ENCODE measurements around the gene RGMA.

Gene RGMA

DNA sequence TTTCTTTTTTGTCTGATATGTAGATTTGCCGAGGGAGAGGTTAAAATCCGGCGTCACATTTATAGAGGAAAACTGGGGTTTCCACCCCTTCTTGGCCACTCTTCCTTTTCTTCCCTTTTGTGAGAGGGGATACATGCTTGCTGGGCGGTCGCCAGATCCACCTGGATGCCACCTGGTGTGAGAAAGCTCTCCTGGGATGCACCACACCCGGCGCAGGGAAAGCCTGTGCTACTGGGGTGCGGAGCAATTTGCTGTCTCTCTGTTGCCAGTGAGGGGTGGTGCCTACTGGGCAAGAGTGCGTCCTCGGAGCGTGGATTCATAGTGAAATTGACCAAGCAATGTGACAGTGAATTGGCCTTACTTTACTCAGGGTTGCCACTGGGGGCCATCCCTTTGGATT, 2.5 kb upstream of the RGMA start:
- no peak for DNase-seq

DNA sequence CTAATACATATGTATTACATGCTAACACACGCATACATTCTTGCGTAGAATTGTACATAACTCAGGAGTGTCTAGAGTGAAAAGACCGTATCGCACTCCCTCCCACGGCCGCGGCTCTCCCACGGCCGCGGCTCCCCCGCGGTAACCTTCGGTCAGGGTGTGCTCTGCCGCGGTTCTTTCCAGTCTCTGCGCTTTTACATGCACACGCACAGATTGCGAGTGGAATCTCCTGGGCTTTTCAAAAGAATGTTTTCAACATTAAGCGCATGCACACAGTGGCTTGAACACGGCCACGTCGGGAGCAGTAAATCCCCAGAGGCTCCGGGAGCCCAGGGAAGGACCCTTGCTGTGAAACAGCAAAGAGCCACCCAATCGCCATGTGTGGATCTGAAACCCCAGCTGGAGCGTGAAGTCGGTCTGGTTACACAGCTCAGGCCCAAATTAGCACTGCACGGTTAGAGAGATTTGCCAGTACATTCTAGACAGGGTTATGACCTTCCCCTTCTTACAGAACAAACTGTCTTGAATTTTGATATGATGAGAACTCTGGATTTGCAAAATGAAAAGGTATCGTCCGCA, 805 bp upstream of the RGMA start:
- no peak for DNase-seq

DNA sequence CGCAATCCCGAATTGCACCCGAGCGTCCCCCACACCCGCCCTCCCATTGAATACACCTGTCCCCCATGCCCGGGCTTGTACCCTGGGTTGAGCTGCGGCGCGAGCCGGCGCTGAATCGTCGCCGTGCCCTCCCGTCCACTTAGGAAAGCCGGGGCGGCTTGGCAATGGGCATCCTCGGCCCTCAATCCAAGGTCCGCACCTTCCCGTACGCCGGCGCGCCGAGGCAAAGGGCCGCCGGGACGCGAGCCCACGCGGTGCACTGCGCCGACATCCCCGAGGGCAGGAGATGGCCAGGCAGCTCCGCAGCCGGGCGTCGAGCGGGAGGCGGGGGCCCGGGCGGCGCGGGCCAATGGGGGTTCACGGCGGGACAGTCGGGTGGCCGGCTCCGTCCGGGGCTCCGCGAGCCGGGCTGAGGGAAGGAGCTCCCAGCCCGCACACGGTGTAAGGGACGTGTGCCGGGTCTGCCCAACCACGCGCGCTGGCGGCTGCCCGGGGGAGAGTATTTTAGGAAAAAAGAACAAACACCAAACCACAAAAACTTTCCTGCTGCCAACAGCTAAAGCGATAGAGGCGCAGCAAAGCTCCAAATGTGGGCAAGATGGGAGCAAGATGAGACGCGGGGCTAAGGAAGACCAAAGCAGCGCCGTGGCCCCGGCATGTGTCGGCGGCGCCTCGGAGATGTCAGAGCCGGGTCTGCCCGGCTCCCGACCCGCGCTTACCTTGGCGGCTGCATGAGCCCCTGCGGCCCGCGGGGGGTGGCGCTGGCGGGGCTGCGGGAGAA, 621 bp downstream of the RGMA start:
- no peak for DNase-seq

DNA sequence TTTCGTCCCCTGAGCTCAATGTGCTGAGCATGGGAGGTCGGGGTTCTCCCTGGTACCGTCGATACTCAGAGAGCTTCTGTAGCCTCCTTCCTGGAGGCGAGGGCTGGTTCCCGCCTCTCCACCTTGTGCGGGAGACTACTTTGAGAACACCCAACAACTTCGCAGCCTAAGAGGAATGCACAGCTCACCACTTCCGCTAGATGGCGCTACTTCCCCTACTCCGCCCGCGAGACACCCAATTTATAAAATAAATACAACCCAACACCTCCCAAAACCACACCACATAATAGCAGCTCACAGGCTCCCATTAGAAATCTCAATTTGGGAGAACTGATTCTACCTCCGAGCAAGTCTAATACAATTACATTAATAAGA, 1.2 kb downstream of the RGMA start:
- peak; percentile 74 for DNase-seq

DNA sequence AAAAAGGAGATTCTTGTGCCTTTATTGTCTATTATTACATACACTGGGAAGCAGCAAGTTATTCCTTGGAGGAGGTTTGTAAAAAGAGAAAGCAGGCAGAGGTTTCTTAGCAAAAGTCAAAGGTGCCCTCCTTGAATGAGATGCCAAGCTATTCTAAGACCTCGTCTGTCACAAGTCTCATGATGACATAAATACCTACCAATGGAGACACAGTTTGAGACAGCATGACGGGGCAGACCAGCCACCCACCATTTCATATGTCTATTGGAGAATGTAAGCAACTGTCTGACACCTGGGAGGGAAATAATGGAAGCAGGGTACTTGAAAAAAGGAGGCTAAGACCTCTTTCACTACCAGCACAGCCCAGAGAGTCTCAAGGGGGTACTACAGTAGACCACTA, 2.2 kb downstream of the RGMA start:
- DNase-seq: no peak

DNA sequence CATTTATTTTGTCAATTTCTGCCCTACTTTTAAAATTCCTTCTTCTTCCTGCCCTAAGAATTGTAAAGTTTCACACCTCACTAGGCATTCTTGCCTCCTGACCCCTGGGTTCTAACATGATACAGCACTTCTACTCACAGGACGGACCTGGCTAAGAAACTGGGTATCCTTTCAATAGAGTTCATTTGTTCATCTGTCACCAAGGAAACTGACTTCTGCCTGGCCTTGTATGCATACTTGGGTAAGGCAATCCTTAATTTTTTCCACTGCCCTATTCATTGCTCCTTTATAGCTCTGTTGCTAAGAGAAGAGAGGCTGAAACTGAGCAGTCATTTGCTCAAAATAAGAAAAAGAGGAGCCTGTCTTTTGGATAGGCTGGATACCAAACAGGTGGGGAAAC, 3.3 kb downstream of the RGMA start:
- DNase-seq: no peak

DNA sequence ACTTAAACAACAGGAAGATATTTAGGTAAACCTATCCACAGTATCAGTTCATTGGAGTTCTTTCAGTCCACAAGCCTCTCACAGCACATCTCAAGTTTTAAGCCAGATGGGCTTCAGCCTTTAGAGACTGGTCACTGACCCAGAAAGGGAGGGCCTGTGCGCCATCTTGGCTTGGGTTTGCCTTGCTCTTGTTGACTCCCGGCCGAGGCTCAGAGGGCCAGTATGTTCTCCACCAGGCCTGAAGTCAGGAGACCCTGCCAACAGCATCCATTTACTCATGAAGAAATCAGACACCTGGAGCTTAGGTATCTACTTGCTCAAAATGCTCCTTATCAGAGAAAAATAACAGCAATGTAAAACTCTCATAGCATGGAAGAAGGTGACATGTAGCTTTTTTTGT, 6.2 kb downstream of the RGMA start:
- no peak for DNase-seq

DNA sequence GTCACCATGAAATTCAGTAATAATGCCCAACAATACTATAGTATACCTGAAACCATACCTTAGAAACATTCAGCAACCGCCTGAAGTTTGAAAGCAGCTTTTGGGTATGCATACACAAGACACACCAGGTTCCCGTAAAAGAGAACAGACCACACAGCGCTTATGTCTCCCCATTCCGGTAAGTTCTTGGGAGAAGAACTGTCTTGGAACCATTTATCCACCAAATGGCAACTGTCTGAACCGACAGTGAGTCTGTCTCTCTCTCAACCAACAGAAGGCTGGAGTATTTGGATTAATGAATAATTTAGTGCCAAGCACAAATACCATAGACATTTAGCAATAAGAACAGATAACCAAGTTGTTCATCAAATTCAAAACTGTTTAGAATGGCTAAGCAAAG, 7.6 kb downstream of the RGMA start:
- no peak for DNase-seq

DNA sequence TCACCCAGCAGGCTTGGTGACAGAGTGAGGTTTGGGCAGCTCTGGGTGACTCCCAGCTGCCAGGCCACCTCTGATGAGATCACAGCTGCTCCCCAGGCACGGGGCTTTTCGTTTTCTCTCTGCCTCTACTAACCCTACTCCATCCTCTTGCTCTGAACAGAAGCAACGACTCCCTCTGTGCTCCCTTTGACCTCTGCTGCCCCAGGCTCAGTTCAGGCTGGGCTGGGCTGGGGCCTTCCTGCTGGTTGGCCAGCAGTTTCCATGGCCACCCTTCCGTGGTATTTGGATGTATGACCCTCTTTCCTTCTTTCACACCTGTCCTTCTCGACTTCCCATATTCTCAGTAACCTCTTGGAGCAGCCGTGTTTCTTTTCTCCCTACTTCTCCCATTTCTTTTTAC, 8.6 kb downstream of the RGMA start:
- DNase-seq: no peak

DNA sequence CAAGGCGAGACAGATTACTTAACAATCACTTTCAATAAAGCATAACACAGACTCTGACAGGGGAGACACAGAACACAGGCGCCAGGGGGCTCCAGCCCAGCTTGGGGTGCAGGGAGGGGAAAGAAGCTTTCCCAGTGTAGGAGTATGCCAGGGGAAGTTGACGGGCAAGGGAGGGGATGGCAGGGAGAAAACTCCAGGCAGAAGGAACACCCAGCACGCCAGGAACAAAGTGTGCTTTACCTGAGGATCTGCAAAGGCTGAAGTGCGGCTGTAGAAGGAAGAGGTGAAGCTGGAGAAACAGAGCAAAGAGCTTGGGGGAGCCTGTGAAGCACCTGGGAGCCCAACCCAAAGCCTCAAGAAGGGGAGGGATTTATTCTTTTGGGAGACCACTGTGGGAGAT, 12.1 kb downstream of the RGMA start:
- no peak for DNase-seq

DNA sequence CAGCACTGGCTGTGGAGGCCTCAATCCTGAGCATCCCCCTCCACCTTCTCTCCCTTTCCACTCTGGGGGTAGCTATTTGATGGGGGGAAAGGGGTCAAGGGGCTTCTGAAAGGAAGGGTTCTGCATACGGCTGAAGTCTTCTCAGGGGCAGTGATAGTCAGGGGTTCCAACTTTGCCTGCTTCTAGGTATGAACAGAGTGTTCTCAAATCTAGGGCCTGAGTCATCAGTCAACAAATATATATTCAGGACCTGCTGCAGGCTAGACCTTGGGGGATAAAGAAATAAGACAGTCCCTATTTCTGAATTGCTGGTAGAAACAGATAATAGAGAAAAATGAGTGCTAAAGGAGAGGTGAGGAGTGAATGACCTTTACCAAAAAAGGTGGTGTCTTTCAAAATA, 12.8 kb downstream of the RGMA start:
- no peak for DNase-seq

DNA sequence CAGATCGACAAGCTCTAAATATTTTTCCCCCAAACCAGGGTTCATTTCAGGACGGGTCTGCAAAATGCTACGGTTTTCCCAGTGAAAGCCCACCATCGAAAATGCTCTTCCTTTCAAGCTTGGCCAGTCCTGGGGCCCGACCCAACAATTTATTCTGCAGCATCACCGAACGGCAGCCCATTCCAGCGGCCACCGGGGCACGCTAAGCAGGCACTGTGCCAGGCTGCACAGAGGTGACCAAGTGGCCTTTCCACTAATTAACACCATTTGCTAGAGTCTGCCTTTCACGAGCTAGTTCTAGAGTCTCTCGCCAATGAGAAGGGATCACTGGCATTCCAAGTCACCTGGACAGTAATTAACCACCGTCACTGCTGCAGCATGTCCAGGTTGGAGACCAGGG, 14.4 kb downstream of the RGMA start:
- DNase-seq: no peak

DNA sequence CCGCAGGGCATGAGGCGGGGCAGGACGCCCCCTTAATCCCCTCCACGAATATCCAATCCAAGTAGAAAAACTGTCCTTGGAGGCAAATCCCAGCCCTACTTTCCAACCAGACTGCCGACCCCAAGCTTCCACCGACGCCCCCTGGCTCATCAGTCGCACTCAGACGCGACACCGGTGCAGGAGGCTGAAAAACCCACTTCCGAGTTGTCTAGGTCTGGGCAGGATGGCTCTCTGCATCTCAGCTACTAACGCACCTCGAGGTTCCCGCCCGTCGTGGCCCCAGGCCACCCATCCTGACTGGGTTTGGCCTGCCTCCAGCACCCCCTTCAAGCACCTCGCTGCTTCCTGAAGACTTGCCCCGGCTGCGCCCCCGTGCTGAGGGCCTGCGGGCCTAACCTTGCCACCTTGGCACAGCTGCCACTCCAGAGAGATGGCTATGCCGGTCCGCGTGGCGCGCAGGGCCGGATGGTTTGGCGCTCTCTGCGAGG, 15.5 kb downstream of the RGMA start:
- no peak for DNase-seq

DNA sequence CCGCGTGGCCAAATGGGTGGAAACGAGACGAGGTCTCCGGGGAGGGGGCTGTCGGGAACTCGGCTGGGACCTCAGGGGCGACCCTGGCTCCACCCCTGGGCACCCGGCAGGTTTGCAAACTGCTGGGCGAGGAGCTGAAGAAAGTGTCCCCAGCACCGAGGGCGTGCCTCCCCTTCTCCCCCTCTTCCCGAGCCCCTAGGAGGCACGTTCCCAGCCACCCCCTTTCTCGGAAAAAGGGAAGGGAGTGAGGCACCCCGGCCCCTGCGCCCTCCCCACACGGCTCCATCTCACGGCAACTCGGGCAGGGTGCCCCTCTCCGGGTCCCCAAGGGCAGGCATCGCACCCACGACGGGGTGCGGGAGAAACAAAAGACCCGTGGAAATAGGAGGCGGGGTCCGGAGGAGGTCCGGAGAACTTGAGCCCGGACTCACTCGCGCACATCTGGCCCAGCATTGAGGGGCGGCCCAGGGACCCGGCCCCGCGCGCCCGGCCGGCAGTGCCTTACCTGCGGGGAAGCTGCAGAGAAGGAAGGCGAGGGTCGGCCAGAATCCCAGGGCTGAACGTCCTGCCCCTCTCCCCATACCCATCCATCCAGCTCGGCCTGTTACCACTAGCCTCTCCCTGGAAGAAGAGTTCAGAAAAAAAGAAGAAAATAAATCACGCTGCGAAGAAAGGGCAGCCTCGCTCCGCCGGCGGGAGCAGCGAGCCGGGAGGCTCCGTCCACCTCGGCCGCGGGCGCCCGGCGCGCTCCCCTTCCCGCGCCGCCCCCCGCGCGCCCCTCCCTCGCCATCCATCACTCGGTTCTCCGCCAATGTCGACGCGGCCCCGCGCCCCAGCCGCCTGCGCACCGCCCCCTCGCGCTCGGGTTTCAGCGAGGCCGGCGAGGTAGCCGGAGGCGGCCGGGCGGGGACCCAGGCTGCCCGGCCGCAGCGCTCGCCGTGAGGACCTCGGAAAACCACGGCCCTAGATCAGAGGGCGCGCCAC, 16.3 kb downstream of the RGMA start:
- no peak for DNase-seq

DNA sequence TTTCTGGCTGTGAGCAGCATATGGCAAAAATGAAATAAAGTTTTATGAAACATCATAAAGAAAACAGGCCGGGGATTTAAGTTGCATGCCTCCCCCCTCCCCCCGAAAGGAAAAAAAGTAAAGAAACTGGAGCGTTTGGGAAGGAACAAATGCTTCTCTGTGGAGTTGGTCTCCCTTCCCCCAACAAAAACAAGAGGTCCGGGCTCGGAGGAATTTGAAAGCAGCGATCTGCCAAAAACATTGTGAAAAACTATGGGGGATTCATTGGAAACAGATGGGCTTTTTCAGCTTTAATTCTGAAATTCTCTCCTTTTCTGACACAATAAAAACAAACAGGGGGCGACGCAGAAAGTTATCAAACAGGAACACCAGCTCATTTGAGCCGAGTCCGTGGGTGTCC, 17.0 kb downstream of the RGMA start:
- DNase-seq: no peak

DNA sequence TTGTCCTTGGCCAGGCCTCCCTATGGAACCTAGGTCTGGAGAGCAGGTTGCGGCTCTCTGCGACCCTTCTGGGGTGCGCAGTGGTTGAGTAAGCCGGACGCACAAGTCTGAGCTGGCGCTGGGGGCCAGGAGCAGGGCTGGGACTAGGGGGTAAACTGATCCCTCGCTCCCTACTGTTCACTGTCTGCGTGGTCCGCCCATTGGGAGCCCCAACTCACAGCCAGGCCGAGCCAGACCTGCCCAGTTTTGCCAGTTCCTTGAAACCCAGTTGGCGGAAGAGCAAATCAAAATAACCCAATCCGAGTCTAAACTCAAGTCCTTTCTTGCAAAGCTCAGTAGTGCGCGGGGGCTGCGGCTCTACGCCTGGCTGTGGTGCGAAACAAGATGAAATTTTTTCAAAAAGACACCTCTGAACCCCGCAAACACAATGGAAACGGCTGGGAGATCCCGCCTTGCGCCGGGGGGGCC, 17.5 kb downstream of the RGMA start:
- DNase-seq: no peak

DNA sequence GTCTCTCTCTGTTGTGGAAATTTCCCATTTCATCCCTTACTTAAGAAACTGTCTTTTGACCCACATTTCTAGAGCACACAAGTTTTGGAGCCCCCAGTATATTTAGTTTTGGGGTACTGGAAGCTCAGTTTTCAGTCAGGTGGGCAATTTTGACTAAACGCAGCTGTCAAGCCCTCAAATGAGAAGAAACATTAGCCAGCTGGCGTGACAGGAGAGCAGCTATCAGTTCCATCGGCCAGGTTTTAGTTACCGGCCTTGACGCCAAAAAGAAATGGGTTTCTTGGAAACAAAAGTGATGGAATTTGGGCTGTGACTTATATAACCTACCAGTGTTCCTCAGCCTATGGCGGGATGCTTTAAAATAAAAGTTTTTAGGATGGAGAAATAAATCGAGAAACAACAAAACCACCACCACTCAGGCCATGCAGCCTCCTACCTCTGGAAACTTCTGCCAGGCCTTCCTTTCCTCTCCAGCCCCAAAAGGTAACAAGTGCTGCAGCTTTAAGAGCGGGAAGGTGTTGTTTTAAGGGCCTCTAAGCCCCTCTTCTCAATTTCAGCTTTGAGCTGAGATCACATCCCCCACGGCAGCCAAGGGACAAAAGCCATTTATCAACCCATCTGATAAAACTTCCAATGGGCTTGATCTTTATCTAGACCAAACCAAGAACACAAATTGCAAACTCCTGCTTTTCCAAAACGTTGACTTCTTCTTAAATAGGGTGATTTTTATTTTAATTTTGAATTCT, 18.3 kb downstream of the RGMA start:
- DNase-seq: no peak

DNA sequence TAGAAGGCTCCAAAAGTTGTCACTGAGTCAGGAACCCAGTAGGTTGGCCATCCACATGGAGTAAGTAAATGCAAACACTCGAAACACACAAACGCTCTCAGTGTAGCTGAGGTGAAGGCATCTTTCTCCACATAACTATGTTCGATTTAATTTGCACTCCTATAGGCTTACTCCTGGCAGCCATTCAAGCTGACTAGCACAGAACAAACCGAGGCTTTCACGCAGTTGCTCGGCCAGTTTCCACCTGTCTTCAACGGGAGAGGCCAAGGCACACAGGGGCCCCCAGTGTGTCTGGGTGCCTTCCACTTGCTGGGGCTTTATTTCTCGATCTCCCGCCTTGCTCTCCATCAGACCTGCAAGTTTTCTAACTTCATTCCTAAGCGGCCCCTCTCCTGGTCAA, 18.9 kb downstream of the RGMA start:
- DNase-seq: no peak

DNA sequence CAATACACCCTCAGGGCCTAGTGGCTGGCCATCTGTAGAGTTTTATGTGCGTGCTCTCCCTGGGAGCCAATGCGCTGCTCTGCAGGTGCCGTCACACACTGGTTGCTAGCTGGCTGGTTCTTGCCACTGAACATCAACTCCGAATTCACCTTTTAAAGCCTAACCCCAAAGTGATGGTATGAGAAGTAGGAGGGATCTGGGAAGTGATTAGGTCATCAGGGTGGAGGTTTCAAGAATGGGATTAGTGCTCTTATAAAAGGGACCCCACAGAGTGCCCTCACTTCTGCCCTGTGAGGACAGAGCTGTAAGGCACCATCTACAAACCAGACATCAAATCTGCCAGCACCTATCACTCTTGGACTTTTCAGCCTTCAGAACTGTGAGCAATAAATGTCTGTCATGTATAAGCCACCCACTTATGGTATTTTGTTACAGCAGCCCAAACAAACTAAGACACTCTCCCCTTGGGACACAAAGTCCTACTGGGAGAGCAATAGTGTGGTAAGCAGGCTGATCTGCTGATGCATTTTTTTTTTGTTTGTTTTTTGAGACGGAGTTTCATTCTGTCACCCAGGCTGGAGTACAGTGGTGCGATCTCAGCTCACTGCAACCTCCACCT, 20.3 kb downstream of the RGMA start:
- no peak for DNase-seq

DNA sequence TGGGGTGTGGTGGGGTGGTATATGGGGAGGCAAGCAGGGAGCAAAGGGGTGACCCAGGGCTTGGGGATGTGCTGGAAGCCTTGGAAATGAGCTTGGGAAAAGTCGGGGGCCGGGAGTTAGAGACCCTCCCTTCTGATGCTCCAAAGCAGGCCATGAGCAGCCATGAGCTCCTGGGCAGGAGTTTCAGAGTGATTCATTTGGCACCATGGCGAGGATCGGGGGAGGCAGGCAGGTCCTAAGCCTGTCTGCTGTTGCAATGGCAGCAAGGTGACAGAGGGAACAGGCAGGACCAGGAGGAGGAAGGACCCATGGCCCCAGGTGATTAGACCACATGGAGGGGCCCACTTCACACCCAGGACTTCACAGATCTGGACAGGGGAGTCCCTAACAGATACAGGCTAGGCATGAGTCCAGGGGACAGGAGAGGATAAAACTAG, 21.3 kb downstream of the RGMA start:
- no peak for DNase-seq

DNA sequence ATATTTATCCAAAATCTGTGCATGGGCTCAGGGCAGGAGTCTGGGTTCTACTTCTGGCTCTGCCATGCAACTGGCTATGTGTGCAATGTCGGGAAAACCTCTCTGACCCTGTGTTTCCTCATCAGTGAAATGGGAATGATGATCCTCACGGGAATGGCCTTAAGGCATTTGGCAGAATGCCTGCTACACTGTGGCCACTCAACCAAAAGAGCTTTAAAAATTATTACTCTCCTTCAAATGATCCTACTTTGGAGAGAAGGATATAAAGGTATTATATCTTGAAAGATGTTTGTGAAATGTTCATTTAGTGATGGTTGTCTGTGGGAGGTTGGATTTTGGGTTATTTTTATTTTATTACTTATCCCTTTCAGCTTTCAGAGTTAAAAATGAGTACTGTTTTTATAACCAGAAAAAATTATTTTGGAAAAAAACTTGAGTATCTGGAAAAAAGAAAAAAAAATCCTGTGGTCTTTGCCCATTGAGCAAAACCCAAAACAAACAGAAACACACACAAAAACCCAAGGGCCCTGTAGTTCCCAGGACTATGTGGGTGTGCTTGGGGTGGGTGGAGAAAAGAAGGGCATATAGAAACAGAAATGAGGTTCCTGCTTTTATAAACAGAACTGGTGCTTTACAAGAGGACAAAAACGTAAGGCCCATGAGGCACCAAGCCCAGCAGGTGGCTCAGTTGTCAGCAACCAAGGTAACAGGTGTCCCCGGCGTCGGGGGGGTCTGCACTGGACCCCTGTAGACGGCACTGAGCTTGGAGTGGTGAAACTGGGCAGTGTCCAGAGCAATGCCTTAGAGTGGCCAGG, 22.0 kb downstream of the RGMA start:
- no peak for DNase-seq
